Caco-2 (cell line): ENCODE data around the gene ZNF701. TPM values are rescaled to one million over a fixed set of nuclear protein-coding genes. Genes with fewer than 3 reads are reported as not detected.
"Not testable (repeated sequence)": the region's sequence is repeated elsewhere in the genome, so short reads cannot be mapped to it uniquely, and the experiment has no call there.

Experiments
- BruUV-seq: library from RNA; stranded (reverse); fragments of 400-500 nt; replicated peaks from 2 replicates; lab custom pipeline; 2021; lab: Mats Ljungman, UMichigan
- CTCF ChIA-PET: fragments of 300-600 bp; sonication (Branson Sonifier 250); formaldehyde crosslinking; loops from one replicate; lab custom pipeline; 2022; ENCODE audit warnings: antibody characterized with exemption; lab: Charles Lee
- POLR2A ChIA-PET: fragments of 300-600 bp; sonication (Branson Sonifier 250); formaldehyde crosslinking; loops from one replicate; lab custom pipeline; 2022; ENCODE audit warnings: antibody characterized with exemption; lab: Charles Lee
- DNase-seq, 2 experiments: peaks; one replicate each; pipeline versions ENCODE4 v3.0.0 to v3.0.0-alpha.2; 2020 to 2022
- H3K27me3 ChIP-seq: replicated peaks from 2 replicates; pipeline ENCODE4 v1.6.0; 2011; ENCODE audit warnings: low read length; ENCODE audit not compliant: control insufficient read depth, insufficient read depth
- H3K36me3 ChIP-seq: 2 replicates; pipeline ENCODE4 v1.5.1; 2011; ENCODE audit warnings: low read length; ENCODE audit not compliant: control insufficient read depth, insufficient read depth
- H3K4me1 ChIP-seq: fragments of 250-450 bp; sonication (Bioruptor Pico); 2 replicates; pipeline ENCODE4 v1.5.1; 2020; ENCODE audit warnings: mild to moderate bottlenecking
- H3K4me3 ChIP-seq: 2 replicates; pipeline ENCODE4 v1.5.1; 2011; ENCODE audit warnings: low read depth, mild to moderate bottlenecking, control low read depth, low read length
- H3K9me3 ChIP-seq: fragments of 250-450 bp; sonication (Bioruptor Pico); 2 replicates; pipeline ENCODE4 v1.5.1; 2020; ENCODE audit warnings: mild to moderate bottlenecking, moderate library complexity
- H3K27ac Mint-ChIP-seq: one replicate; pipeline ENCODE4 v1.8.0; 2022; ENCODE audit warnings: mixed read lengths; ENCODE audit not compliant: unreplicated experiment
- H3K27me3 Mint-ChIP-seq: one replicate; pipeline ENCODE4 v1.8.0; 2022; ENCODE audit warnings: mixed read lengths; ENCODE audit not compliant: insufficient read depth, unreplicated experiment
- H3K36me3 Mint-ChIP-seq: one replicate; pipeline ENCODE4 v1.8.0; 2022; ENCODE audit warnings: mild to moderate bottlenecking, mixed read lengths; ENCODE audit not compliant: insufficient read depth, unreplicated experiment
- H3K4me1 Mint-ChIP-seq: one replicate; pipeline ENCODE4 v1.8.0; 2022; ENCODE audit warnings: low read depth, mixed read lengths; ENCODE audit not compliant: unreplicated experiment
- H3K4me3 Mint-ChIP-seq: one replicate; pipeline ENCODE4 v1.8.0; 2022; ENCODE audit warnings: mild to moderate bottlenecking, moderate library complexity, mixed read lengths; ENCODE audit not compliant: unreplicated experiment
- H3K9me3 Mint-ChIP-seq: one replicate; pipeline ENCODE4 v1.8.0; 2022; ENCODE audit warnings: mixed read lengths; ENCODE audit not compliant: unreplicated experiment
- CTCF ChIP-seq, 2 experiments: fragments of 200-600 bp in 1 of 2; IDR thresholded peaks; 1 replicate in 1 of 2; 2 replicates in 1 of 2; pipeline versions ENCODE4 v1.5.1 to v1.8.0; 2011 to 2022; ENCODE audit warnings: antibody characterized with exemption in 1 of 2, control low read depth in 1 of 2, inconsistent platforms in 1 of 2, low read depth in 1 of 2, low read length in 1 of 2, mild to moderate bottlenecking in 1 of 2, moderate library complexity in 1 of 2; ENCODE audit not compliant: insufficient read depth in 1 of 2, severe bottlenecking in 1 of 2, unreplicated experiment in 1 of 2
- intact Hi-C: fragments of 100-400 bp; cut with micrococcal nuclease; formaldehyde crosslinking; loops from one replicate; pipeline ENCODE4 v1.10.0; 2022; ENCODE audit not compliant: unreplicated experiment
- total RNA-seq: library from RNA; stranded (reverse); gene quantifications from 2 replicates; pipeline ENCODE4 v1.2.3, GENCODE V29; 2022

Gene ZNF701
- total RNA-seq, 1 experiment from 2014 or later, result 19.6 TPM

- Mint-ChIP-seq H3K36me3 (peaks cover 33% of the 10 kb centered on the region), H3K4me1 (no peaks in the 10 kb centered on the region), H3K9me3 (peaks cover 17% of the 10 kb centered on the region), H3K27me3 (no peaks in the 10 kb centered on the region), H3K27ac (no peak overlapping the region), H3K4me3 (no peak overlapping the region)
- Histone ChIP-seq H3K36me3 (peaks cover 4% of the 10 kb centered on the region), H3K27me3 (no peaks in the 10 kb centered on the region), H3K4me1 (no peaks in the 10 kb centered on the region), H3K9me3 (no peaks in the 10 kb centered on the region; the same call in 1 of the 2 replicates), H3K4me3 (no peak overlapping the region)
- no peak for TF ChIP-seq CTCF (IDR thresholded peaks at IDR 0.05; ENCODE audit: insufficient read depth in 1 of 2, low read depth in 1 of 2, low read length in 1 of 2, severe bottlenecking in 1 of 2, unreplicated experiment in 1 of 2)
- intact Hi-C loops, result no loop called here
- ChIA-PET CTCF (no interaction called here), POLR2A (no interaction called here)
- BruUV-seq, result no TSS peak
- no peak for DNase-seq
Observed at GRCh38 chr19:52626915-52627314, 56.8 kb downstream of the ZNF701 start.

- BruUV-seq, intact Hi-C loops, H3K9me3 ChIP-seq, H3K36me3 ChIP-seq, H3K4me3 ChIP-seq, DNase-seq, H3K27ac Mint-ChIP-seq, H3K4me1 Mint-ChIP-seq, POLR2A ChIA-PET, CTCF ChIA-PET, H3K4me3 Mint-ChIP-seq, H3K27me3 Mint-ChIP-seq, H3K4me1 ChIP-seq, H3K27me3 ChIP-seq: not testable (repeated sequence)
- peaks cover 15% of the 10 kb centered on the region for H3K9me3 Mint-ChIP-seq
- peaks cover 34% of the 10 kb centered on the region for H3K36me3 Mint-ChIP-seq
Observed at GRCh38 chr19:52627441-52627840, 57.4 kb downstream of the ZNF701 start.

GRCh38 chr19:52635786-52636570 lies 65.9 kb downstream of the ZNF701 start:
- no peak overlapping the region for H3K4me3 ChIP-seq
- Mint-ChIP-seq H3K27me3 (no peaks in the 10 kb centered on the region), H3K36me3 (peaks cover 44% of the 10 kb centered on the region), H3K27ac (no peak overlapping the region), H3K4me3 (no peak overlapping the region), H3K4me1 (peaks cover 24% of the 10 kb centered on the region), H3K9me3 (no peaks in the 10 kb centered on the region)
- H3K36me3 ChIP-seq, result no peaks in the 10 kb centered on the region
- intact Hi-C loops, result no loop called here
- H3K27me3 ChIP-seq, result no peaks in the 10 kb centered on the region
- H3K9me3 ChIP-seq, result peaks cover 5% of the 10 kb centered on the region; the same call in 1 of the 2 replicates
- no peak for DNase-seq
- no peak for TF ChIP-seq CTCF (IDR thresholded peaks at IDR 0.05; ENCODE audit: insufficient read depth in 1 of 2, low read depth in 1 of 2, low read length in 1 of 2, severe bottlenecking in 1 of 2, unreplicated experiment in 1 of 2)
- no TSS peak for BruUV-seq
- H3K4me1 ChIP-seq, result peaks cover 5% of the 10 kb centered on the region; the same call in 1 of the 2 replicates
- CTCF ChIA-PET, result no interaction called here
- POLR2A ChIA-PET, result no interaction called here

Other genes with a start within 250 kb of the ZNF701 start
- 0.41 TPM in 1 of 2 replicates, not detected in the other for gene ZNF610, start 234.0 kb upstream of the ZNF701 start, total RNA-seq
- gene ZNF880, start 200.4 kb upstream of the ZNF701 start, total RNA-seq, result 1.8 and 2.0 TPM in 2 replicates
- gene ZNF528, start 172.4 kb upstream of the ZNF701 start, total RNA-seq, result 5.7 and 7.8 TPM in 2 replicates
- gene ZNF534, start 141.1 kb upstream of the ZNF701 start, total RNA-seq, result not detected in 2 replicates
- gene ZNF578, start 116.7 kb upstream of the ZNF701 start, total RNA-seq, result not detected in 2 replicates
- 19.3 and 19.8 TPM in 2 replicates for gene ZNF808, start 42.6 kb upstream of the ZNF701 start, total RNA-seq
- gene ZNF83, start 68.1 kb downstream of the ZNF701 start, total RNA-seq, result 36.8 and 39.4 TPM in 2 replicates
- 27.5 and 28.5 TPM in 2 replicates for gene ZNF611, start 164.8 kb downstream of the ZNF701 start, total RNA-seq
- gene ZNF600, start 216.5 kb downstream of the ZNF701 start, total RNA-seq, result 18.8 and 21.1 TPM in 2 replicates